GM12892 (cell line): ENCODE results near the gene DES.

Experiments used
- POLR2A ChIP-seq: IDR thresholded peaks from 2 replicates; pipeline ENCODE4 v1.6.1; 2011; ENCODE audit warnings: low read depth, low read length, control low read depth
- POLR2AphosphoS5 ChIP-seq: IDR thresholded peaks from 2 replicates; pipeline ENCODE4 v1.6.1; 2011; ENCODE audit warnings: low read depth, low read length, control low read depth

DNA sequence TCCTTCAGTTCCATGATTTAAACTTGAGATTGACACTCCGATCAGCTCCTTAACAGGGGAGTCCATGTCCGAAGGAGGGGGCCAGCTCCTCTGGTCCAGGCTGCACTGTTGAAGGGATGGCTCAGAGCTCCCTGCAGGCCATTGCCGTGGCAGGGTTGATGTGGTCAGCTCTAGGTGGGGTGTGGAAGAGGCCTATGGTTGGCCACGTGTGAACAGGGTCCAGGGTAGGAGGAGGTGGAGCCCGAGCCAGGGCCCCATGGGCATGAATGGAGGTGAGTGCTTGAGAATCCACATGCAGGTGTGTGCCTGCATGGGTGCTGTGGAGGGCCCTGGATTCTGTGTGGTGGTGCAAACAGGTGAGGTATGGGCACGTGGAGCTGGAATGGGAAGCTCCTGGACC is 17.5 kb downstream of the DES start:
- TF ChIP-seq POLR2A: no peak
- no peak for TF ChIP-seq POLR2AphosphoS5
